ENCODE measurements around the gene AFAP1L1.

AFAP1L1 gene

GRCh38 chr5:149271195-149271715, 404 bp upstream of the AFAP1L1 start:
- peak overlapping the region; percentile 79 for H3K4me3 ChIP-seq (ENCODE audit: low read depth, low read length)
- TF ChIP-seq CTCF (IDR thresholded peaks at IDR 0.05; ENCODE audit: low read depth, low read length) = no peak

- H3K4me3 ChIP-seq (ENCODE audit: low read depth, low read length) = peak overlapping the region; percentile 79
Measured at GRCh38 chr5:149272781-149273180, 1.1 kb downstream of the AFAP1L1 start.

GRCh38 chr5:149273237-149273636, 1.6 kb downstream of the AFAP1L1 start:
- H3K4me3 ChIP-seq (ENCODE audit: low read depth, low read length) = no peak overlapping the region
- TF ChIP-seq CTCF (IDR thresholded peaks at IDR 0.05; ENCODE audit: low read depth, low read length) = no peak

GRCh38 chr5:149273950-149274349, 2.3 kb downstream of the AFAP1L1 start:
- no peak for TF ChIP-seq CTCF (IDR thresholded peaks at IDR 0.05; ENCODE audit: low read depth, low read length)
- H3K4me3 ChIP-seq (ENCODE audit: low read depth, low read length) = no peak overlapping the region

- TF ChIP-seq CTCF (IDR thresholded peaks at IDR 0.05; ENCODE audit: low read depth, low read length) = no peak
- H3K4me3 ChIP-seq (ENCODE audit: low read depth, low read length) = no peak overlapping the region
Measured at GRCh38 chr5:149274939-149275338, 3.3 kb downstream of the AFAP1L1 start.

GRCh38 chr5:149277801-149278200, 6.1 kb downstream of the AFAP1L1 start:
- no peak overlapping the region for H3K4me3 ChIP-seq (ENCODE audit: low read depth, low read length)
- no peak for TF ChIP-seq CTCF (IDR thresholded peaks at IDR 0.05; ENCODE audit: low read depth, low read length)

GRCh38 chr5:149278451-149279210, 7.0 kb downstream of the AFAP1L1 start:
- no peak overlapping the region for H3K4me3 ChIP-seq (ENCODE audit: low read depth, low read length)
- no peak for TF ChIP-seq CTCF (IDR thresholded peaks at IDR 0.05; ENCODE audit: low read depth, low read length)

GRCh38 chr5:149279661-149280060, 8.0 kb downstream of the AFAP1L1 start:
- no peak for TF ChIP-seq CTCF (IDR thresholded peaks at IDR 0.05; ENCODE audit: low read depth, low read length)
- no peak overlapping the region for H3K4me3 ChIP-seq (ENCODE audit: low read depth, low read length)
